Activated CD8-positive, alpha-beta memory T cell treated with anti-CD3 and anti-CD28 coated beads, Interleukin-2, amount 50 U/mL, for 24 hours (primary cell): Measurements from ENCODE around the gene TNP1.

Experiments
- DNase-seq: peaks from one replicate; pipeline ENCODE4 v3.0.0-alpha.2; 2020; ENCODE audit errors: extremely low read depth

The TNP1 gene

GRCh38 chr2:216873573-216873972, 13.7 kb upstream of the TNP1 start:
- DNase-seq: no peak

- no peak for DNase-seq
Observed at GRCh38 chr2:216872624-216873023, 12.8 kb upstream of the TNP1 start.

- no peak for DNase-seq
Observed at GRCh38 chr2:216872040-216872439, 12.2 kb upstream of the TNP1 start.

GRCh38 chr2:216871333-216871934, 11.6 kb upstream of the TNP1 start:
- no peak for DNase-seq

- no peak for DNase-seq
Observed at GRCh38 chr2:216870508-216871332, 10.9 kb upstream of the TNP1 start.

- no peak for DNase-seq
Observed at GRCh38 chr2:216866515-216867095, 6.7 kb upstream of the TNP1 start.

GRCh38 chr2:216865658-216866057, 5.8 kb upstream of the TNP1 start:
- no peak for DNase-seq

- no peak for DNase-seq
Observed at GRCh38 chr2:216863946-216864345, 4.1 kb upstream of the TNP1 start.

GRCh38 chr2:216862628-216863398, 2.9 kb upstream of the TNP1 start:
- DNase-seq: no peak

- DNase-seq: no peak
Observed at GRCh38 chr2:216860426-216861137, 718 bp upstream of the TNP1 start.

- DNase-seq: no peak
Observed at GRCh38 chr2:216858312-216858711, 1.6 kb downstream of the TNP1 start.

- DNase-seq: no peak
Observed at GRCh38 chr2:216857131-216857550, 2.7 kb downstream of the TNP1 start.

- no peak for DNase-seq
Observed at GRCh38 chr2:216856406-216857065, 3.3 kb downstream of the TNP1 start.

GRCh38 chr2:216855605-216856004, 4.3 kb downstream of the TNP1 start:
- no peak for DNase-seq

GRCh38 chr2:216855079-216855478, 4.8 kb downstream of the TNP1 start:
- DNase-seq: no peak

- no peak for DNase-seq
Observed at GRCh38 chr2:216851486-216852090, 8.3 kb downstream of the TNP1 start.

GRCh38 chr2:216850665-216851322, 9.1 kb downstream of the TNP1 start:
- DNase-seq: no peak

GRCh38 chr2:216849987-216850386, 9.9 kb downstream of the TNP1 start:
- DNase-seq: no peak

- no peak for DNase-seq
Observed at GRCh38 chr2:216845426-216845825, 14.4 kb downstream of the TNP1 start.

- no peak for DNase-seq
Observed at GRCh38 chr2:216842636-216843035, 17.2 kb downstream of the TNP1 start.
